DMS53 (cell line): ENCODE data around the gene PODXL.
"Not testable (repeated sequence)": the region's sequence is repeated elsewhere in the genome, so short reads cannot be mapped to it uniquely, and the experiment has no call there.

Experiments used
- DNase-seq: peaks from one replicate; lab custom pipeline; 2025; lab: John Stamatoyannopoulos, UW

Gene PODXL

GRCh38 chr7:131489196-131489595 lies 67.2 kb downstream of the PODXL start:
- DNase-seq, result no peak

DNA sequence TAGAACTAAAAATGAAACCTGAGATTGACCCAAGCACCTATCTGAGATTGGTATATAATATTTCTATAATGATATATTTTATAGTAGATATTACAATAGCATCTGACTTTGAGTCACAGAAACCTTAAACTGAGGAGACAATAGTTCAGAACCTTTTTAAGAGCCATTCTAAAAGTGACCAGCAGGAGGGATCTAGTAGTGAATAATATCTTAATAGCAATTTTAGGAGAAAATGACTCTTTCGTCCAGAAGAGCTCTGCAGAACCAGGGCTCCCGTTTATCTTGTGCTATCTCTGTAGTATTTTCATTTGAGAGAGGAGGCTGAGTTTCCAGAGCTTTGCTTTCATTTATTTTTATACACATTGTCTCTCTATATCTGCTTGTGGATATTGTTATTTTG lies 68.1 kb downstream of the PODXL start:
- peak; percentile 27 for DNase-seq

DNA sequence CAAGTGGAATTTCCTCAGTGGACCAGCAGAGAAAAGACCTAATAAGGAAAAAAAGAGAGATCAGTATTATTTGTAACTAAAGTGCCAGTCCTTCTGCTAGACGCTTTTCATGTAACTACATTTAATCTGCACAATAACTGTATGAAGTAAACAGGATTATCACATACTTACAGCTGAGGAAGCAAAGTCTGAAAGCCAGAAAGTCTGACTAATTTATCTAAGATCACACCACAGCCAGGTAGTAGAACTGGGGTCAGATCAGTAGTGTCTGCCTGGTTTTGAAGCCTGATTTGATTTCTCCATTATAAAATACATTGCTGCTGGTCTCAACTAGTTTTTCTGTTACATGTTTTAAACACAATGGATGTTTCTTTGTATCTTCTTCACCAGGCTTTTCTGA lies 69.2 kb downstream of the PODXL start:
- DNase-seq, result no peak

DNA sequence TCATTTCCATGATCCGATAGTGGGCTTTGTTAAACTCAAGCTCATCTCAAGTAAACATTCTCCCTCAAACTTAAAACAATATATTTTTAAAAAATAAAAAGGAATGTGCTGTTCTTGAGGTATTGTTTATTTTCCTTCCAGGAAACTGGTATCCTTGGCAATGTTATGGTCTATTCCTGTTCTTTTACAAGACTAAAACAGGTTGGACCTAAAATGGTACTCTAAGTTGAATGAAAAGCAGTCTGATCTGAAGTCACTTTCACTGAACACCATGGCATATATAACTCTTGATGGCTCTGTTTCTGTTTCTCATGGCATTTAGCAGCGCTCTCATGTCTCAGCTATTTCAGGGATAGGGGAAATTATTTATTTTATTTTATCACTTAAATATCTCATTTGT lies 70.1 kb downstream of the PODXL start:
- DNase-seq, result no peak

DNA sequence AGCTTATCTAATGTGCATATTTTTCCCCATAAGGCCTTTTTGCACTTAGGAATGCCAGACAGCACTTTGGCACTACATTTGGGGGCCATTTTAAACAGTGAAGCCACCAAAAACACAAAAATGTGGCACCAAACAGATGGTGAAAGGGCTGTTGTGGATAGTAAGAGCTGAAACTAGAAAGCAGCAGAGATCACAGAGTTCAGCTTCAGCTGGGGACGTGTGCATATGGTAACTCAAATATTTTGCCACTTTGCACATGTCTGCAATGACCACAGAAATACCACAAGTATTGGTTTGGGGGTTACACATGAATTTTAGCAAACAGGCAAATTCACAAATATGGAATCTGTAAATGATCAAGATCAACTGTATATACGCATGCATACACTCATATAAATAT lies 72.8 kb downstream of the PODXL start:
- DNase-seq, result no peak

GRCh38 chr7:131482800-131483199 lies 73.6 kb downstream of the PODXL start:
- DNase-seq, result no peak

GRCh38 chr7:131480384-131481315 lies 75.8 kb downstream of the PODXL start:
- DNase-seq, result peak; percentile 73

DNA sequence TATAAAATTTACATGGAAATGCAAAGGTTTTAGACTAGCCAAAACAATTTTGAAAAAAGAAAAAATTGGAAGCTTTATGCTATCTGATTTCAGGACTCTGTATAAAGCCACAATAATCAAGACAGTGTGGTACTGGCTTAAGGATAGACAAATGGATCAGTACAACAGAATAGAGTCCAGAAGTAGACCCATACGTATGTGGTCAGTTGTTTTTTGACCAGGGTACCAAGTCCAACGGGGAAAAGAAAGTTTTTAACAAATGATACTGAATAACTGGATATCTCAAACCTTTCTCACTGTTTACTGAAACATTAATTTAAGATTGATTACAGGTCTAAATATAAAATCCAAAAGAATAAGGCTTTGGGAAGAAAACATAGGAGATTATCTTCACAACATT lies 79.7 kb downstream of the PODXL start:
- no peak for DNase-seq

- DNase-seq, result no peak
These were observed 85.0 kb downstream of the PODXL start for GRCh38 chr7:131471250-131472004.

DNA sequence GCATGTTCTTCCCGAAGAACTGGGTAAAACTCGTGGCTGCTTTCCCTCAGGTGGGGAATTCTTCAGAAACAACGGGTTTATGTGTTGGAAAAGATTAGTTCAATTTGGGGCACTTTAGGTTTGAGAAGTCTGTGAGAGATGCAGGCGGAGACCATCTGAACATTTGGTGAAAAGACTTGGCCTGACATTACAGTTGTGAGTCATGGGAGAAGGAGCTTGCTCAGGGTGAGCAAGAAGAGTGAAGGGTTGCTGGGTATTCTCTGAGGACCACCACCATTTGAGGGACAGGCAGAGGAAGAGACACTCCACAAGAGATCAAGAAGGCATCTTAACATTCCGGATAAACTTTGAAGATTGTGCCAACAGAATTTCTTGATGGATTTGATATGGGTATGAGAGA lies 88.6 kb downstream of the PODXL start:
- DNase-seq, result no peak

DNA sequence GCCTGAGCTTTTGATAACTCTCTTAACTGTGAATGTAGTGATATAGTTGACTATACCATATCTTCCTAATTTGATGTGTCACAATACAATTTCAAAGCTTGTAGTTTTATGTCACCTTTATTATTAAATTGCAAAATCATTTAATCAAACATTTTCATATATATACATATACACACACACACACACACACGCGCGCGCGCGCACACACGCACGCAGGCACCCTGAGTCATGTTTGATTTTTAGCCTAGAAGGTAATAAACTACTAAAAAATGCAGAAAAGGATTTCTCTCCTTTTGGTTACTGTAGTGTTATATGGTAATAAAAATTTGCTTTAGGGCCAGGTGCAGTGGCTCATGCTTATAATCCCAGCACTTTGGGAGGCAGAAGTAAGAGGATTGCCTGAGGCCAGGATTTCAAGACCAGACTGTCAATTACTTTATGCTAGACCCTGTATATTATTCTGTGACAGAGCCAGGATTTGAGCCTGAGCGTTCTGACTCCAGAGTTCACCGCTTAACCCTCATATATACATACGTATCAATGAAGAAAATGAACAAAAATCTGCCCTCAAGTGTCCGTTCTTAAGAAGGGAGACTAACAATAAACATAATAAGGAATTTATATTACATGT lies 89.6 kb downstream of the PODXL start:
- no peak for DNase-seq

GRCh38 chr7:131462715-131463114 lies 93.7 kb downstream of the PODXL start:
- DNase-seq, result not testable (repeated sequence)

DNA sequence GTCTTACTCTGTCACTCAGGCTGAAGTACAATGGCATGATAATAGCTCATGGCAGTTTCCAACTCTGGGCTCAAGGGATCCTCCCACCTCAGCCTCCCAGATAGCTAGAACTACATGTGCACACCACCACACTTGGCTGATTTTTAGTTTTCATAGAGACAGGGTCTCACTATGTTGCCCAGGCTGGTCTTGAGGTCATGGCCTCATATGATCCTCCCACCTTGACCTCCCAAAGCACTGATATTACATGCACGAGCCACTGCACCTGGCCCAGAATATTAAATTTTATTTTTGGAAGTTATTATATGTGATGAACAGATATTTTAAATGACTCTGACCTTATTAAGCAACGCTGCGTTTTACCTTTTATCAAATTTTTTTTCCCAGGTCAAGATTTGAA lies 94.4 kb downstream of the PODXL start:
- no peak for DNase-seq

DNA sequence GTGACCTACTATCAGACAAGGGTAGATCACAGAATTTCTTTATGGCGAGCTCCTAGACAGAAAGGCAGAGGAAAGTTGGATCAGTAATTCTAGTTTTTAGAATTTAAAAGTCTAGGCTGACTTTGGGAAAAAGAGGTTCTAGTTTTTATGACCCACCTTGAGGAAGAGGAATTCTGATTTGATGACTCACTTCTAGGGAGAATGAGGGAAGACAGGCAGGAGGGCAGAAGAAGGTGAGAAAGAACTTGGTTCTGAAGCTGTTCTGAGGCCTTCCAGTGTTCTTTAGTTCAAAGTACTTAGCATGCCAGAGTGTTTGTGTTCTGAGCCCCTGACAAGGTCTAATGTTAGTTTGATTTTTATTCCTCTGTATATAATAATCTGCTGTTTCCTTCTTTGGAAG lies 97.2 kb downstream of the PODXL start:
- DNase-seq, result no peak

GRCh38 chr7:131456338-131456737 lies 100.1 kb downstream of the PODXL start:
- DNase-seq, result no peak

- peak; percentile 22 for DNase-seq
These were observed 100.9 kb downstream of the PODXL start for GRCh38 chr7:131455546-131455945.

- no peak for DNase-seq
These were observed 101.4 kb downstream of the PODXL start for GRCh38 chr7:131455001-131455400.

DNA sequence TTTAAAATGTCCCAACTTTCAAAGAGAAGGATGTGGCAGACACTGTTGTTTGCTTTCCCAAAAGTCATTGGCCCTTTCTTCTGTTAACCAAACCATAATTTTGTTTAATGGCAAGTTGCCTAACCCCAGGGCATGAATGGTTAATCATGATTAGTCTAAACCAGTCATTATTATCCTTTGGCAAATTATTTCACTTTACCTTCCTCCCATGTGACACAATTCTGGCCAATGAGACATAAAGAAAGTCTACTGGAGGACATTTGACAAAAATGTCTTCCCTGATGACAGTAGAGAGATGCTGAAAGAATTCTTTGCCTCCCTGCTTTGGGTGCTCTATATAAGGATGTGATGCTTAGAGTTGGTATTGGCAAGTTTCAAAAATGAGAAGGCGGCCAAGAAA lies 101.9 kb downstream of the PODXL start:
- DNase-seq, result no peak
